ENCODE measurements around the gene PROS1.
"Not testable (repeated sequence)": the region's sequence is repeated elsewhere in the genome, so short reads cannot be mapped to it uniquely, and the experiment has no call there.

The PROS1 gene

DNA sequence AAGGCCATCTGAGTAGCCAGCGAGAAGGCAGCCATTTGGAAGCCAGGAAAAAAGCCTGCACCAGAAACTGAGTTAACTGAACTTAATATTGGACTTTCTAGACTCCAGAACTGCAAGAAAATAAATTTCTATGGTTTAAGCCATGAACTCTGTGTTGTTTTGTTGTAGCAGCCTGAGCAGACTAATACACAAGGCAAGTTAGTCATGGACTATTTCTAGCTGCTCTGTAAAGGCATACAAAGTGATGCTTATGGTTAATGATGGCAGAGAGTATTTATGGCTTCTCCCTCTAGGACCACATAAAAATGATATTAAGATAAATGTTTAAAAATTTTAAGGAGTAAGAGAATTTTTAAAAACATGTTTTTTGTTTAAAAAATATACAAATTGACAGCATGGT lies 37.1 kb downstream of the PROS1 start:
- Histone ChIP-seq H3K9me3 (ENCODE audit: insufficient read depth, low read length) (peaks cover 20% of the 10 kb centered on the region; the same call in 1 of the 2 replicates), H3K36me3 (ENCODE audit: insufficient read depth, insufficient read length, low read length) (no peaks in the 10 kb centered on the region), H3K9ac (ENCODE audit: insufficient read length, low read depth) (no peak overlapping the region), H3K27me3 (ENCODE audit: insufficient read depth, insufficient read length) (no peaks in the 10 kb centered on the region), H3K4me1 (ENCODE audit: insufficient read depth, insufficient read length) (no peaks in the 10 kb centered on the region), H3K4me3 (ENCODE audit: insufficient read length, low read depth) (no peak overlapping the region)
- no peak for DNase-seq (ENCODE audit: low read depth, low spot score)
- TF ChIP-seq YY1 (IDR thresholded peaks at IDR 0.05; ENCODE audit: insufficient read depth, insufficient read length) (no peak), SUZ12 (IDR thresholded peaks at IDR 0.05; ENCODE audit: extremely low read depth, insufficient read depth, insufficient read length) (no peak), ZNF274 (IDR thresholded peaks at IDR 0.05; ENCODE audit: low read depth, low read length) (no peak)

DNA sequence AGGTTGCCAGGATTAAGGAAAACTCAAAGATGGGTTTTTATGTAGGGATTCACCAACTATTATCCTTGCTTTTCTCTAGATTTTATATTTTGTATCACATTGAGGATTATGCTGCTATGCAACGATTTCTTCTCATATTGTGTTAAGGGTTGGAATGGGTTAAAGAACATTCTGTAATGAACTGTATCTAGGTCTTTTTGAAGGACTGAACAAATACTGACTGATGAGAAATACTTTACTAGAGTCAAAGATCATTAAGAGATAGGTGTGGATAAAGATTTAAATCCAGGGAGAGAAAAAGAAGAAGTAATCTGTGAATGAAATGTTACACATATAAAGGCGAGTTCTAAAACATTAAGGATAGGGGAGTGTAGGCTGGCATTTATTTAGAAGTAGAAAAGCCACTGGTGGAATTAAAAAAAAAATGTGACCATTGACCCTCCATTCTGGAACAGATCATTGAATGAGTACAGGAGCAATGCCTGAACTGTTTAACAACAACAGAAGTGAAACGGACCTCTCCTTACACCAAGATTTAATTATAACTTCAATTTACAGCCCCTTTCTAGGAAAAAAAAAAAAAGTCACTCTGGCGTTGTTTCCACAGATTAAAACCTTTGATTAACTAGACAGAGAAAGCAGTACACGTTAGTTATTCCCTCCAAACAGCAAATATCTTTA lies 39.2 kb downstream of the PROS1 start:
- Histone ChIP-seq H3K27me3 (ENCODE audit: insufficient read depth, insufficient read length) (no peaks in the 10 kb centered on the region), H3K4me3 (ENCODE audit: insufficient read length, low read depth) (no peak overlapping the region), H3K9me3 (ENCODE audit: insufficient read depth, low read length) (peaks cover 19% of the 10 kb centered on the region; the same call in 1 of the 2 replicates), H3K9ac (ENCODE audit: insufficient read length, low read depth) (no peak overlapping the region), H3K4me1 (ENCODE audit: insufficient read depth, insufficient read length) (no peaks in the 10 kb centered on the region), H3K36me3 (ENCODE audit: insufficient read depth, insufficient read length, low read length) (no peaks in the 10 kb centered on the region)
- DNase-seq (ENCODE audit: low read depth, low spot score) = no peak
- no peak for TF ChIP-seq ZNF274 (IDR thresholded peaks at IDR 0.05; ENCODE audit: low read depth, low read length)

DNA sequence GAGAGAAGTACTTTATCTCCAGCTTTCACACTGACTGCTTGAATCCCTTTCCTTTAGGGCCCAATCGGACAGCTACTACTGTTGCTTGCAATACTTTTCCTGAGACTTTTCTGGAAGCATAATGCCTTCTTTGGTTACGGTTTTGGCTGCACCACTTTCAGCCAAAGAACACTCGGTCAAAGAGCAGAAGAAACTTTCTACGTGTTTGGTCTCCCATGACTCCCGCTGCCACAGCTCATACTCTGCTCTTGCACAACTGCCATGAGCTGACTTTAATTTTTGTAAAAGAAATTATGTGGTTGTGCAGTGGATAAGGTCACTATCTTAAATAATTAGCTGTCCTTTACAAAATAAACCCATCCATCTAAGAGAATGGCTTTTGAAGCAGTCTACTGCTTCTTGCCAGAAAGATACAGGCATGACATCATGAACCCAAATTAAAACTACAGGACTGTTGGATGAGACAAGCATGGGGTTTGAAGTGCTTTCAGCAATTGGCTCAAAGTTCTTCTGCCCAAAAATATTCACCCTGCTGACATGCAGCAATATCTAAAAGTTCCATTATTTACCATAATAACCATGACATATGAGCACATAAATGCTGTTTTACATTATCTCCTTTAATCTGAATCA lies 42.0 kb downstream of the PROS1 start:
- no peaks in the 10 kb centered on the region for H3K36me3 ChIP-seq (ENCODE audit: insufficient read depth, insufficient read length, low read length)
- H3K9ac ChIP-seq (ENCODE audit: insufficient read length, low read depth) = no peak overlapping the region
- no peak overlapping the region for H3K4me3 ChIP-seq (ENCODE audit: insufficient read length, low read depth)
- TF ChIP-seq YY1 (IDR thresholded peaks at IDR 0.05; ENCODE audit: insufficient read depth, insufficient read length) (no peak), SUZ12 (IDR thresholded peaks at IDR 0.05; ENCODE audit: extremely low read depth, insufficient read depth, insufficient read length) (no peak), ZNF274 (IDR thresholded peaks at IDR 0.05; ENCODE audit: low read depth, low read length) (no peak)
- H3K4me1 ChIP-seq (ENCODE audit: insufficient read depth, insufficient read length) = no peaks in the 10 kb centered on the region
- DNase-seq (ENCODE audit: low read depth, low spot score) = no peak
- peaks cover 7% of the 10 kb centered on the region; the same call in 1 of the 2 replicates for H3K9me3 ChIP-seq (ENCODE audit: insufficient read depth, low read length)
- H3K27me3 ChIP-seq (ENCODE audit: insufficient read depth, insufficient read length) = no peaks in the 10 kb centered on the region

DNA sequence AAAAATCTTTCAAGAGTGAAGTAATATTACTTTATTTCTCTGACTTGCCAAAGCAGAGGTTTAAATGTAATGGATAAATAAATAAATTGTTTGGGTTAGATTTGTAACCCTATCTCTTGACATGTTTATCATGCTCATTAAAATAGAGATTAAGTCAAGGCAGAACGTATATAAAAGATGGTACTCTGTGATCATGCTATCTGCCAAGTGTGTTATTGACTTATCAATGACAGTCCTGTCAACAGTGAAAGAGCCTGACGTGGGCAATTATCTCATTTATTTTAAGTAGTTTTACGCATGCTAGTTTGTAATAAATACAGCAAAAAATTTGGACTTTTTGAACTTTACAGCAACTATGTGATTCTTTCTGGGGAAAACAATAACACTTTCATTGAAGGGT lies 43.7 kb downstream of the PROS1 start:
- Histone ChIP-seq H3K9ac (ENCODE audit: insufficient read length, low read depth) (no peak overlapping the region), H3K27me3 (ENCODE audit: insufficient read depth, insufficient read length) (no peaks in the 10 kb centered on the region), H3K9me3 (ENCODE audit: insufficient read depth, low read length) (no peaks in the 10 kb centered on the region), H3K4me3 (ENCODE audit: insufficient read length, low read depth) (no peak overlapping the region), H3K36me3 (ENCODE audit: insufficient read depth, insufficient read length, low read length) (no peaks in the 10 kb centered on the region), H3K4me1 (ENCODE audit: insufficient read depth, insufficient read length) (no peaks in the 10 kb centered on the region)
- DNase-seq (ENCODE audit: low read depth, low spot score) = no peak
- TF ChIP-seq ZNF274 (IDR thresholded peaks at IDR 0.05; ENCODE audit: low read depth, low read length) = no peak
- no peak for TF ChIP-seq YY1 (IDR thresholded peaks at IDR 0.05; ENCODE audit: insufficient read depth, insufficient read length)
- TF ChIP-seq SUZ12 (IDR thresholded peaks at IDR 0.05; ENCODE audit: extremely low read depth, insufficient read depth, insufficient read length) = no peak

DNA sequence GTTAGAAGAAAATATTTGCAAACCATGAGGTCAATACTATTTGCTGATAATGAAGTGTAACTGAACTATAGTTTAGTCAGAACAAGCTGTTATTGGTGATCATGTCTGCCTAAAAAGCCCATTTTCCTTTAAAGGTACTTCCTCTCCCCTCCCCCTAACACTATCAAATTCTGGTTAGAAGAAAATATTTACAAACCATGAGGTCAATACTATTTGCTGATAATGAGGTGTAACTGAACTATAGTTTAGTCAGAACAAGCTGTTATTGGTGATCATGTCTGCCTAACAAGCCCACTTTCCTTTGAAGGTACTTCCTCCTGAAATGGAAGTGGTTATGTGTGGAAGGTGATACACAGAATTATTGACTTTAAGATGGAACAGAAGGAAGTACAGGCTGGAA lies 46.9 kb downstream of the PROS1 start:
- H3K27me3 ChIP-seq (ENCODE audit: insufficient read depth, insufficient read length) = no peaks in the 10 kb centered on the region
- H3K9ac ChIP-seq (ENCODE audit: insufficient read length, low read depth) = no peak overlapping the region
- TF ChIP-seq ZNF274 (IDR thresholded peaks at IDR 0.05; ENCODE audit: low read depth, low read length) = no peak
- no peak for TF ChIP-seq YY1 (IDR thresholded peaks at IDR 0.05; ENCODE audit: insufficient read depth, insufficient read length)
- no peak overlapping the region for H3K4me3 ChIP-seq (ENCODE audit: insufficient read length, low read depth)
- H3K9me3 ChIP-seq (ENCODE audit: insufficient read depth, low read length) = no peaks in the 10 kb centered on the region
- DNase-seq (ENCODE audit: low read depth, low spot score) = no peak
- H3K4me1 ChIP-seq (ENCODE audit: insufficient read depth, insufficient read length) = no peaks in the 10 kb centered on the region
- H3K36me3 ChIP-seq (ENCODE audit: insufficient read depth, insufficient read length, low read length) = no peaks in the 10 kb centered on the region

DNA sequence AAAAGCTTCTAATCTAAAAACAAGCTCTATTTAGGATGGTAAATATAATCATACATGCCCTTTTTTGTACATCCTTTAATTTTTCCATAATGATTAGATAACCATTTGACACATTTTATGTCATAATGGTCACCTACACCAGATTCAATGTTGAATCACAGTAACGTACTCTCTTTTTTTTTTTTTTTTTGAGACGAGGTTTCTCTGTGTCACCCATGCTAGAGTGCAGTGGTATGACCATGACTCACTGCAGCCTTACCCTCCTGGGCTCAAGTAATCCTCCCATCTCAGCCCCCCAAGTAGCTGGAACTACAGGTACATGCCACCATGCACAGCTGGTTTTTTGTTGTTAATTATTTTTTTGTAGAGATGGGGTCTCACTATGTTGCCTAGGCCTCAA lies 49.2 kb downstream of the PROS1 start:
- no peaks in the 10 kb centered on the region for H3K9me3 ChIP-seq (ENCODE audit: insufficient read depth, low read length)
- no peak overlapping the region for H3K4me3 ChIP-seq (ENCODE audit: insufficient read length, low read depth)
- TF ChIP-seq ZNF274 (IDR thresholded peaks at IDR 0.05; ENCODE audit: low read depth, low read length) (no peak), SUZ12 (IDR thresholded peaks at IDR 0.05; ENCODE audit: extremely low read depth, insufficient read depth, insufficient read length) (no peak), YY1 (IDR thresholded peaks at IDR 0.05; ENCODE audit: insufficient read depth, insufficient read length) (no peak)
- no peaks in the 10 kb centered on the region for H3K27me3 ChIP-seq (ENCODE audit: insufficient read depth, insufficient read length)
- no peak overlapping the region for H3K9ac ChIP-seq (ENCODE audit: insufficient read length, low read depth)
- no peaks in the 10 kb centered on the region for H3K36me3 ChIP-seq (ENCODE audit: insufficient read depth, insufficient read length, low read length)
- H3K4me1 ChIP-seq (ENCODE audit: insufficient read depth, insufficient read length) = no peaks in the 10 kb centered on the region
- no peak for DNase-seq (ENCODE audit: low read depth, low spot score)

DNA sequence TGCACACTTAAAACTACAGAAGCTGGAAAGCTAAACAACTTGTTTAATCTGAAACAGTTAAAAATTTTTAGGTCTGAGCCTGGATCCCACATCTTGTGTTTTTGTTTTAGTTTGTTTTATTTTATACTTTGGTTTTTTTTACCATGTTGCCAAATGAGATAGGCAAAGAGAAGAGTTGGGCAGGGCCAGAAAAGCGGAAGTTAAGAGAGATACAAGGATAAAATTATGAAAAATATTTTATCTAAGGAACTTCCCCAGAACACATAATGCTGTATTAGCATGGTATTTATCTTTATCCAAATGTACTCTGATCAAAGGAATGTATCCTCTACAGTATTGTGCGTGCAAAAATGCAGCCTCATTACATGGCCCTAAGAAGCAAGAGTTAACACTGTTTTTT lies 50.7 kb downstream of the PROS1 start:
- Histone ChIP-seq H3K4me1 (ENCODE audit: insufficient read depth, insufficient read length) (no peaks in the 10 kb centered on the region), H3K36me3 (ENCODE audit: insufficient read depth, insufficient read length, low read length) (no peaks in the 10 kb centered on the region), H3K9me3 (ENCODE audit: insufficient read depth, low read length) (no peaks in the 10 kb centered on the region), H3K27me3 (ENCODE audit: insufficient read depth, insufficient read length) (no peaks in the 10 kb centered on the region), H3K4me3 (ENCODE audit: insufficient read length, low read depth) (no peak overlapping the region), H3K9ac (ENCODE audit: insufficient read length, low read depth) (no peak overlapping the region)
- TF ChIP-seq YY1 (IDR thresholded peaks at IDR 0.05; ENCODE audit: insufficient read depth, insufficient read length) (no peak), SUZ12 (IDR thresholded peaks at IDR 0.05; ENCODE audit: extremely low read depth, insufficient read depth, insufficient read length) (no peak)
- no peak for DNase-seq (ENCODE audit: low read depth, low spot score)

DNA sequence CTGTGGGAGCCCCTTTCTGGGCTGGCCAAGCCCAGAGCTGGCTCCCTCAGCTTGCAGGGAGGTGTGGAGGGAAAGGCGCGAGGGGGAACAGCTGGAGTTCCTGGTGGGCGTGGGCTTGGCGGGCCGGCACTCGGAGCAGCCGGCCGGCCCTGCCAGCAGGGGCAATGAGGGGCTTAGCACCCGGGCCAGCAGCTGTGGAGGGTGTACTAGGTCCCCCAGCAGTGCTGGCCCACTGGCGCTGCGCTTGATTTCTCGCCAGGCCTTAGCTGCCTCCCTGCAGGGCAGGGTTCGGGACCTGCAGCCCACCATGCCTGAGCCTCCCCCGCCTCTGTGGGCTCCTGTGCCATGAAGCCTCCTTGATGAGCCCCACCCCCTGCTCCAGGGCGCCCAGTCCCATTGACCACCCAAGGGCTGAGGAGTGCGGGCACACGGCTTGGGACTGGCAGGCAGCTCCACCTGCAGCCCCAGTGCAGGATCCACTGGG lies 56.1 kb downstream of the PROS1 start:
- not testable (repeated sequence) for H3K36me3 ChIP-seq (ENCODE audit: insufficient read depth, insufficient read length, low read length); H3K4me1 ChIP-seq (ENCODE audit: insufficient read depth, insufficient read length); H3K9me3 ChIP-seq (ENCODE audit: insufficient read depth, low read length); H3K9ac ChIP-seq (ENCODE audit: insufficient read length, low read depth); DNase-seq (ENCODE audit: low read depth, low spot score); H3K4me3 ChIP-seq (ENCODE audit: insufficient read length, low read depth); H3K27me3 ChIP-seq (ENCODE audit: insufficient read depth, insufficient read length)

DNA sequence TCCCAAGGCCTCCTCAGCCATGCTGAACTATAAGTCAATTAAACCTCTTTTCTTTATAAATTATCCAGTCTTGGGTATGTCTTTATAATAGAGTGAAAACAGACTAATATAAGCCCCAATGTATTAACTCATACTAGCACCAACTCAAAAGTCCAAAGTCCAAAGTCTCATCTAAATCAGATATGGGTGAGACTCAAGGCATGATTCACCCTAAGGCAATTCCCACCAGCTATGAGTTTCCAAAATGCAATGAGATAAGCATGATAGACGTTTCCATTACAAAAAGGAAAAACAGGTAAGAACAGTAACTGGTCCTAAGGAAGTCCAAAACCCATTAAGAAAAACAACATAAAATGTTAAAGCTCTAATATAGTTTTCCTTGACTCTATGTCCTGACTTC lies 60.1 kb downstream of the PROS1 start:
- DNase-seq (ENCODE audit: low read depth, low spot score); H3K9ac ChIP-seq (ENCODE audit: insufficient read length, low read depth); H3K36me3 ChIP-seq (ENCODE audit: insufficient read depth, insufficient read length, low read length); H3K4me3 ChIP-seq (ENCODE audit: insufficient read length, low read depth); H3K4me1 ChIP-seq (ENCODE audit: insufficient read depth, insufficient read length); H3K27me3 ChIP-seq (ENCODE audit: insufficient read depth, insufficient read length); H3K9me3 ChIP-seq (ENCODE audit: insufficient read depth, low read length): not testable (repeated sequence)

Measured in NT2/D1 (cell line).